Glutamatergic neuron (in vitro differentiated cells): ENCODE data around the gene PLA2G2A. TPM values are rescaled to one million over a fixed set of nuclear protein-coding genes. Genes with fewer than 3 reads are reported as not detected.

Experiments
- DNase-seq: peaks from one replicate; pipeline ENCODE4 v3.0.0; 2022
- H3K27ac Mint-ChIP-seq: one replicate; pipeline ENCODE4 v1.8.0; 2020; ENCODE audit warnings: mild to moderate bottlenecking, mixed read lengths, inconsistent platforms; ENCODE audit not compliant: unreplicated experiment
- H3K27me3 Mint-ChIP-seq: one replicate; pipeline ENCODE4 v1.8.0; 2020; ENCODE audit warnings: mild to moderate bottlenecking, moderate library complexity, mixed read lengths, inconsistent platforms; ENCODE audit not compliant: unreplicated experiment
- H3K36me3 Mint-ChIP-seq: one replicate; pipeline ENCODE4 v1.8.0; 2020; ENCODE audit warnings: mild to moderate bottlenecking, mixed read lengths, inconsistent platforms; ENCODE audit not compliant: unreplicated experiment
- H3K4me1 Mint-ChIP-seq: one replicate; pipeline ENCODE4 v1.8.0; 2020; ENCODE audit warnings: mild to moderate bottlenecking, low read depth, mixed read lengths, inconsistent platforms; ENCODE audit not compliant: unreplicated experiment
- H3K4me3 Mint-ChIP-seq: one replicate; pipeline ENCODE4 v1.8.0; 2020; ENCODE audit warnings: mild to moderate bottlenecking, mixed read lengths, inconsistent platforms; ENCODE audit not compliant: unreplicated experiment
- H3K9me3 Mint-ChIP-seq: one replicate; pipeline ENCODE4 v1.8.0; 2020; ENCODE audit warnings: mild to moderate bottlenecking, moderate library complexity, mixed read lengths, inconsistent platforms; ENCODE audit not compliant: unreplicated experiment
- CTCF ChIP-seq: fragments of 200-600 bp; sonication (generic); IDR thresholded peaks from one replicate; pipeline ENCODE4 v1.5.0; 2021; ENCODE audit not compliant: partially characterized antibody, unreplicated experiment
- total RNA-seq: library from RNA; stranded (reverse); fragmentation: NEBNext Ultra II Directional; extraction: Animal tissue kit (Norgen Biotek cat#: 25700); gene quantifications from one replicate; pipeline ENCODE4 v1.2.1, GENCODE V29; 2021; ENCODE audit not compliant: unreplicated experiment

Gene PLA2G2A
- total RNA-seq, 1 donor from 2014 or later, result not detected

GRCh38 chr1:19942088-19942487 lies 37.3 kb downstream of the PLA2G2A start:
- H3K4me3 Mint-ChIP-seq, result no peak overlapping the region
- peaks cover 11% of the 10 kb centered on the region for H3K36me3 Mint-ChIP-seq
- H3K27me3 Mint-ChIP-seq, result no peaks in the 10 kb centered on the region
- H3K27ac Mint-ChIP-seq, result peak overlapping the region; percentile 17
- no peak for DNase-seq
- H3K4me1 Mint-ChIP-seq, result no peaks in the 10 kb centered on the region
- H3K9me3 Mint-ChIP-seq, result peaks cover 4% of the 10 kb centered on the region
- TF ChIP-seq CTCF, result no peak

DNA sequence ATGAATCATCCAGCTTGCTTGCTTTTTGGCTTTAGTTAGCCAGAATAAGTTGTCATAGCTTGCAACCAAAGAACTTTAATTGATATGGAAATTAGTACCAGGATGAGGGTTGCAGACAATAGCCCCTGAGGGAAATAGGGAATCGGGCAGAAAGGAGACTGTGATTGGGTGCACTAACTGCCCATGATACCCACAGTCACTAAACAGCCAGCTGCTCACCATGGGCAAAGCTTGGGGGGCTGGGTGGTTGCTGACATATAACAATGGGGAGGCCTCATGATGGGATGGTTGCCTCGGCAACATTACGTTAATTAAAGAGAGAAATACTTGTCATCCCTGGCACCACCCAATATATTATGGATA lies 38.2 kb downstream of the PLA2G2A start:
- Mint-ChIP-seq H3K4me3 (no peak overlapping the region), H3K36me3 (peaks cover 11% of the 10 kb centered on the region), H3K27ac (no peak overlapping the region), H3K27me3 (no peaks in the 10 kb centered on the region), H3K9me3 (peaks cover 4% of the 10 kb centered on the region), H3K4me1 (no peaks in the 10 kb centered on the region)
- no peak for DNase-seq
- no peak for TF ChIP-seq CTCF

DNA sequence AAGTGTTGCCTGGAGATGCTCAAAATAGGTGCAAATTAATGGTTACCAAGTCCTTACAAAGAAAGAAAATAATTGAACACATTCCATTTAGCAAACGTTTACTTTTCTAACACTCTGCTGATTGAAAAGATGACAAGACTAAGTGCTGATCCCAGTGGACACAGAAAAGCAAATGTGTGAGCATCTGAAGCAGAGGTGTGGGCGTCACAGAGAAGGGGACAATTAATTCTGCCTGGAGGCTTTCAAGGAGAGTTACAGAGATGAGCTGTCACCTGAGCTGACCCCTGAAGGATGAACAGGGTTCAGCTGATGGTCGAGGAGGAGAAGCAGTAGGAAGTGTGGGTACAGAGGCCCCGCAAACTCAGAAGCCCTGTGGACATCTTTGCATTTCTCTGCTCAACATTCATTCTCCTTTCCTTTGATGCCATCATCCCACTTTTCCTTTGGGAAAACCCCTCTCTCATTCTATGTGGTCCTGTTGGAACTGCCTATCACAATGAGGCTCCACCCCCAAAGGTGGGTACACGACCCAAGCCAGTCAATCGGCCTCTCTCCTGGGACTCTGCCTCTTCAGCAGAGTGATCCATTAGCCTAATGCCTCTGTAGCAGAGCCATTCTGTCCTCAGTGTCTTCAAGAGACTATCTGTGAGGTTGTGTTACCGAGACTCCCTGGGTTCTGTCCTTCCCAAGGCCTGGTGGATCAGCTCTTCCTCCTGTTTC lies 38.8 kb downstream of the PLA2G2A start:
- peak overlapping the region; percentile 44 for H3K27ac Mint-ChIP-seq
- H3K4me1 Mint-ChIP-seq, result no peaks in the 10 kb centered on the region
- H3K36me3 Mint-ChIP-seq, result peaks cover 11% of the 10 kb centered on the region
- no peak for TF ChIP-seq CTCF
- no peak overlapping the region for H3K4me3 Mint-ChIP-seq
- no peaks in the 10 kb centered on the region for H3K27me3 Mint-ChIP-seq
- peaks cover 4% of the 10 kb centered on the region for H3K9me3 Mint-ChIP-seq
- DNase-seq, result no peak

DNA sequence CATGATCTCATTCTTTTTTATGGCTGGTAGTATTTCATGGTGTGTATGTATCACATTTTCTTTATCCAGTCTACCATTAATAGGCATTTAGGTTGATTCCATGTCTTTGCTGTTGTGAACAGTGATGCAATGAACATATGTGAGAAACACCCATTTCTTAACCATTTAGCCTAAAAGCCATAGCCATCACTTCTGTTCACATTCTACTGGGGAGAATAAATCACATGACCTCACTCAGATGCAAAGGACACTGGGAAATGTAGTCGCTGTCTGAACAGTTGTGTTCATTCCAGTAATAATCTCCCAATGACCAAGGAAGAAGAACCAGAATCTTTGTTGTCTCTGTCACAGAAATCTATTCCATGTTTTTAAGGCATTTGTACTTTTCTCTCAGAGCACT lies 40.9 kb downstream of the PLA2G2A start:
- DNase-seq, result no peak
- Mint-ChIP-seq H3K9me3 (peaks cover 4% of the 10 kb centered on the region), H3K36me3 (peaks cover 3% of the 10 kb centered on the region), H3K27ac (no peak overlapping the region), H3K4me1 (no peaks in the 10 kb centered on the region), H3K4me3 (no peak overlapping the region), H3K27me3 (peaks cover 2% of the 10 kb centered on the region)
- no peak for TF ChIP-seq CTCF

- peaks cover 2% of the 10 kb centered on the region for H3K27me3 Mint-ChIP-seq
- peaks cover 10% of the 10 kb centered on the region for H3K9me3 Mint-ChIP-seq
- H3K27ac Mint-ChIP-seq, result no peak overlapping the region
Measured at GRCh38 chr1:19936061-19936750, 43.2 kb downstream of the PLA2G2A start.

More at GRCh38 chr1:19936061-19936750, 43.2 kb downstream of the PLA2G2A start:
- peaks cover 18% of the 10 kb centered on the region for H3K36me3 Mint-ChIP-seq
- no peak for TF ChIP-seq CTCF
- DNase-seq, result no peak
- no peak overlapping the region for H3K4me3 Mint-ChIP-seq
- H3K4me1 Mint-ChIP-seq, result no peaks in the 10 kb centered on the region
